Ammon's horn (tissue), 1 donor: ENCODE measurements around the gene MIS12.

Experiments used
- DNase-seq: peaks from one replicate; pipeline ENCODE4 v3.0.0-alpha.2; 2016; ENCODE audit warnings: low spot score

Gene MIS12

GRCh38 chr17:5535436-5535835 lies 49.1 kb downstream of the MIS12 start:
- no peak for DNase-seq

- DNase-seq = no peak
These were observed 50.7 kb downstream of the MIS12 start for GRCh38 chr17:5536866-5537650.

GRCh38 chr17:5539286-5539685 lies 52.9 kb downstream of the MIS12 start:
- no peak for DNase-seq

- no peak for DNase-seq
These were observed 54.0 kb downstream of the MIS12 start for GRCh38 chr17:5540321-5540720.
